NCI-H2107 treated with DMSO at 0.1 percent for 48 hours (cell line): ENCODE data around the gene CSRP1.

Source experiments
- DNase-seq: peaks from one replicate; lab custom pipeline; 2025; ENCODE audit not compliant: unreplicated experiment; lab: John Stamatoyannopoulos, UW

The CSRP1 gene

DNA sequence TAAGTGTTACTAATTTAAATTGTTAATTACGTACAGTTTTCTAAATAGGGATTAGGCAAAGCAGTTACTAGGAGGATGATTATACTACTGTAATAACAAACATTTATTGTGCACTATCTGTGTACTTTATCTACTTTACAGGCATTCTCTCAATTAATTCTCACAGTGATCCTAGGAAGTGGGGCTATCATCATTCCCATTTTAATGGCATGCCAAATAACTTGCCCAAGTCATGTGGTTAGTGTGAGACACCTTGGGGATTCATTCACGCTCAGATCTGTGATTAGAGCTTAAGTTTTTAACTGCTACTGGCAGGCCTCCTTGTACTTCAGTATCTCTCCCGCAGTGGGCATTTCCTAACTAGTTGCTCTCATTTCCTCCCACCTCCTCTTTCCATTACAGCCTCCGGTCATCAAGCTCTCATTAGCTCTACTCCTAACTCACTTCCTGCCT, 49.4 kb downstream of the CSRP1 start:
- no peak for DNase-seq

DNA sequence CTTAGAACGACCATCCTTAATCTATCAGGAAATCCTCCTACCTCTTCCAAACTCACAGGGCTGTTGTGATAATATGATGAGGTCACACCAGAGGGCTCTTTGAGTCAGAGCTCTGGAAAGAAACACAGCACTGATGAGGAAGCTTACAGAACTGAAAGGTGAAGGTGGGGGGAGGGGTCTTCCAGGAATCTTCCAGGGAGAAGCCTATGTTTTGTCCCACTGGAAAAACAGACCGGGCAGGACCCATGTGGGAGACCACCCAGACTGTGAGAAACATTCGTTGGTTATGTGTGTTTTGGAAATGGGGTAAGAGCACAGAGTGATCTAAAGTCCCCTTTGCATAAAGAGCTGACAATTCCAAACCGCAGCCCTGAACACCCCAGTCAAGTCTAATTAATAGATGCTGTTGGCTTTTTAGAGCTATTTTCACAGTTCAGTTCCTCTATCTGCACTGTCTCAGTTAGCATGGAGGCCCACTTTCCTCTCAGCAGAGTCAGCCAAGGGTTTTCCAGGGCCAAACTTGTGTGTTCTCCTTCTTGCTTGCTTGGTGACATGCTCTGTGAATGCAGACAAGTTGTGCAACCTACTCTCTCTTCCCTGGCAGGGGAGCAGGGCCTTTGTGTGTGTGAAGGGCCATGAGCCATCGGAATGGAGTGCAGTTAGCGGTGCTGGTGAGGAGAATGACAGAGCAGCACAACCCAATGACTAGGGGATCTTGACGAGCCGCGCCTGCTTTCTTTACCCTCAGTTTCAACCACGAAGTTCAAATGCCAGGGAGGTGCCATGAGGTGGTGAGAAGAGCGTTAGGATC, 50.2 kb downstream of the CSRP1 start:
- DNase-seq, result peak; percentile 60

GRCh38 chr1:201455098-201455497, 51.8 kb downstream of the CSRP1 start:
- no peak for DNase-seq

DNA sequence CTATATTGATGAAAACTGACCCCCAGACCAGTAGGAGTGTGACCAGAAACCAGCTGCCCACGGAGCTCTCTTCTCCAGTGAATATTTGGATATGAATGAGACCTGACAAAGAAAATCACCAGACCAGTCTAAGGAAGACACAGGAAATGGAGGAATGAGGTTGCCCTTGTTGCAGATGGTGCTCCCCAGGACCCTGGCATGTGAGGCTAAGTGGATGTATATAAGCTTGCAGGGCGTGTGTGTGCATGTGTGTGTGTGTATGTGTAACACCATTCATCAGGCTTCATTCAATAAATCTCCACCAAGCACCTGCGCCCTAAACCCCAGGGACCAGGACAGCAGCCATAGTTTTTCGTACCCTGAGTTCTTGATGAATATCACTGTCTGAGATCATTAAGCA, 52.3 kb downstream of the CSRP1 start:
- DNase-seq, result peak; percentile 44

GRCh38 chr1:201452866-201453265, 54.1 kb downstream of the CSRP1 start:
- DNase-seq, result no peak

DNA sequence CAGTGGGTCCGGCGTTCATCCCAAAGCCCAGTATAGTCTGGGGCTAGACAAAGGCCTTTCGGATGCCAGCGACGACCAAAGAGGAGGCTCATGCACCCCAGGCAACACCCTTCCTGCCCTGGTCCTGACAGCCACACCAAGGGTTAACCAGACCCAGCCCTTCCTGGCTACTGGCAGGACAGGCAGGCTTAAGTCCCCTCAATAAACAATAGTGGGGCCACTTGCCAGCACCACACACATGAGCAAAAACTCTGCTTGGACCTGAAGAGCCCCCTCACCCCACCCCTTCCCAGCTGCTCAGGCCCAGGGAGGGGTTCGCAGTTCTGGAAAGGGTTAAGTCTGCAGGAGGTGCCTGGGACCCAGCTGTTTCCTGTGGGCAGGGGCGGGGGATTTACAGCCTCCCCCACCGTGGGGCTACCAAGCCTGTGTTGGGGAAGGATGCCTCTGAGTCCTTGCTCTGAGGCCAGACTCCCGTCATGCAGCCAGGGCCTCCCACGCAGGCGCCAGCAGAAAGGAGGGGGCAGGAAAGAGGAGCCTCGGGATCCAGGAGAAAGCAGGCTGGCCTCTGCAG, 56.1 kb downstream of the CSRP1 start:
- no peak for DNase-seq

DNA sequence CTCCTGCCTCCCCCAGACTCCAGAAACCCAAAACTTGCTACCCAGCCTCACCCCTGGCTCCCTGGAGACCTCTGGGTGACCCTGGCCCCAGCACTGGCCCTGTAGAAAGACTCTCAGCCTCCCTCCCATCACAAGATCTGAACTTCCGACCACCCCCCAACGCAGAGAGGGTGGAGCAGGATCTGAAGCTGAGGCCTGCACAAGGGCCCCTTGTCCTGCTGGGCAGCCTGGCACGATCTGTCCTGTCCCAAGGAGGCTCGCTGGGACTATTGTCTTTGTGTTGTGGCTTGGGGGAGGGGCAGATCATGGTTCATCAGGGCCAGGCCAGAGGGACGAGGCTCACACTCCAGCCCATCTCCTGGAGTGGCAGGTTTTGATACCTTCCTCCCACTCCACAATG, 57.9 kb downstream of the CSRP1 start:
- DNase-seq, result no peak

DNA sequence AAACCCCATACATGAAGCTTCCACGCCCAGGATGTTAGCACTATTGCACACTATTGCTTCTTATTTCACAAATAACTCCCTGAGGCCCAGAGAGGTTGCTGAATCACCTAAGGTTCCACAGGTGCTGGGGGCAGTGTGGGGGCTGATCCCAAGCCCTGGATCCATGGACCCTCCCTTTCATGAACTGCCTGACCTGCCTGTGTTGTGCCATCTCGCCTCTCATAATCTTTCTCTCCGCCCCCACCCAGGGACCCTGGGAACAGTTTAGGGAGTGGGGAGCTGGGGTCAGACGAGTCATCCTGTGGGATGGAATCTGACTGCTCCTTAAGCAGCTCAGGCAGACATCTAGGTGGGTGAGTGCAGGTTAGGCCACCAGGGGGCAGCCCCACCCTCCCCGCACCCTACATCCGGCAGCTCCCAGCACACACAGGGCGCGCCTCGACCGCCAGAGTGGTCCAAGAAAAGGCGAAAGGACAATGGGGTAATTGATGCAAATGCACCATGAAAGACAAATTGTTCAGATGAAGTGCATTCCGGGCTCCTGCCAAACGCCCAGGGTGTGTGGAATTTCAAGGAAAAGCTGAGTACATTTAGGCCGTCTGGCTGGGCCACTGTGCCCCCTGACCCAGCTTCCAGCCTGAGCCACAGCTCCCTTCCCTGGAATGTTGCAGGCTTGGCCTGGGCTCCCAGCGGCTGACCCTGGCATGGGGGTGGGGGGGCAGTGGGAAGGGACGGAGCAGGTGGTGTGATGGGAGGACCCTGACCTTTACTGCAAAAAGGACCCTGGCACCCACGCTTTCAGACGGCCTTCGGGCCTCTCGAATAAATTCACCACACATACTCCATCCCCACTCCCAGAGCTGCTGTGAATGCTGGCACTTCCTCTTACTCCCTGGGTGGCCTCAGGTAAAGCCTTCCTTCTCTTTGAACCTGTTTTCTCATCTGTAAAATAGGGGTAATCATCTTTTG, 58.7 kb downstream of the CSRP1 start:
- DNase-seq, result peak; percentile 48

GRCh38 chr1:201445310-201445709, 61.6 kb downstream of the CSRP1 start:
- no peak for DNase-seq

DNA sequence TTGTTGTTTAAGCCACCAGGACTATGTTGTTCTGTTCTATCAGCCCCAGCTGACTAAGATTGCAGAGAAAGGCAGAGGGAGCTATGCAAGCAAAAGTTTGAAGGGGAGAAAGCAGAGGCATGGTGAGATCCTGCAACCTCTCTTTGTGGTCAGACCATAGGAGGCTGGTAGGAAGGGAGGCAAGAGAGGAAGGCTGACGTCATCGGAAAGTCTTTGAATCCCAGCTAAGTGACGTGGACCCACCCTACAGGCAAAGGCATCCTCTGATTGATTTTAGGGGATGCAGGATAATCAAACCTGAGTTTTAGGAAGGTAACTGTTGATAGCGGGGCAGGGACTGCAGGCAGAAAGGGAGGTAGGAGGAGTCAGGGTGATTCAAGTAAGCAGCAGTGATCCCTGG, 62.1 kb downstream of the CSRP1 start:
- no peak for DNase-seq

- DNase-seq, result no peak
Observed at GRCh38 chr1:201443747-201444146, 63.2 kb downstream of the CSRP1 start.

DNA sequence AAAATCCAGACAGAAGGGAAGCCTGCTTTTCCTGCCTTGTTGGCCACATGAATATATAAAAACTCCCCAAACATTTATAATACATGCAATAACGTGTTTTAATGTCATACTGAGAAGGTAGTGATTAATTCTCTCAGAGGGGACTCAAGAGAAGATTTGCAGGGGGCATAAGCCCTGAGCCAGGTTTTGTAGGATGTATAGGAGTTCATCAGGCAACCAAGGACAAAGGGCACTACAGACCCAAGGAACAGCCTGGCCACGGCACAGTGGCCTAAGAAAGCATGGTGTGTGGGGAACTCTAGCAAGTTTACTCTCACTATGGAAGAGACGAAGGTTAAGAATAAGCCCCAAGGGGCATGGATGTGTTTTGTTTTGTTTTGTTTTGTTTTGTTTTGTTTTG, 70.0 kb downstream of the CSRP1 start:
- DNase-seq, result no peak

GRCh38 chr1:201436393-201436792, 70.5 kb downstream of the CSRP1 start:
- DNase-seq, result no peak

- no peak for DNase-seq
Observed at GRCh38 chr1:201434266-201434665, 72.7 kb downstream of the CSRP1 start.

GRCh38 chr1:201433609-201434008, 73.3 kb downstream of the CSRP1 start:
- no peak for DNase-seq
